Bronchial epithelial cell (primary cell): ENCODE results near the gene SLC36A1. TPM values are rescaled to one million over a fixed set of nuclear protein-coding genes. Genes with fewer than 3 reads are reported as not detected.

ENCODE experiments used
- DNase-seq: peaks from one replicate; pipeline ENCODE4 v3.0.0-alpha.2; 2010; ENCODE audit warnings: low read depth
- FAIRE-seq: peaks from 2 replicates; lab custom pipeline; 2011; peaks lifted over from hg19 to GRCh38; lab: Jason Lieb, UNC
- H3K27me3 ChIP-seq: 2 replicates; pipeline ENCODE4 v1.5.1; 2011; ENCODE audit warnings: low read length; ENCODE audit not compliant: control insufficient read depth, insufficient read depth
- H3K36me3 ChIP-seq: 2 replicates; pipeline ENCODE4 v1.5.1; 2011; ENCODE audit warnings: low read length; ENCODE audit not compliant: control insufficient read depth, insufficient read depth
- H3K4me3 ChIP-seq: 2 replicates; pipeline ENCODE4 v1.5.1; 2011; ENCODE audit warnings: mild to moderate bottlenecking, low read depth, low read length, control low read depth
- total RNA-seq: library from RNA; depleted of rRNA; stranded (reverse); fragments of >200 nt; gene quantifications from 2 replicates; pipeline ENCODE4 v1.2.1, GENCODE V29; 2014
- TF ChIP-seq, protein P1 (sequence below): IDR thresholded peaks from 2 replicates; pipeline ENCODE4 v1.5.1; 2011; ENCODE audit warnings: mild to moderate bottlenecking, moderate library complexity, low read length, control low read depth, inconsistent platforms; ENCODE audit not compliant: insufficient read depth, severe bottlenecking

The SLC36A1 gene
- total RNA-seq, 1 donor from 2014 or later, result 4.5 TPM

DNA sequence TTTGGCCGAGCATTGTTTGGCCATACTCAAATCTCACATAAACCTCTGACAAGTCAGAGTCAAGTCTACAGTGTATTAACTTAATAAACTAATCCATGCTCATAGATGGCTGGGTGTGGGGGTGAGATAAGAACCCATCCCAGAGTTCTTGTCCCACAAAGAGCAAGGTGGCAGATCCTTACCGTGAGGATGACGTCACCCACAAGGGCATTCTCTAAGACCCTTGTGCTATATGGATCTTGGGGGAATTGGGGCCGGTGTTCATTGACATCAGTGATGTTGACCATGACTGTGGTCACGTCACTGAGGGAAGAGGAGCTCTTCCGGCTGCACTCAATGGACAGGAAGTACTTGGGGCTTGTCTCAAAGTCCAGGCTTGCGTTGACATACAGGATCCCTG is 81.6 kb downstream of the SLC36A1 start:
- TF ChIP-seq, protein P1, sequence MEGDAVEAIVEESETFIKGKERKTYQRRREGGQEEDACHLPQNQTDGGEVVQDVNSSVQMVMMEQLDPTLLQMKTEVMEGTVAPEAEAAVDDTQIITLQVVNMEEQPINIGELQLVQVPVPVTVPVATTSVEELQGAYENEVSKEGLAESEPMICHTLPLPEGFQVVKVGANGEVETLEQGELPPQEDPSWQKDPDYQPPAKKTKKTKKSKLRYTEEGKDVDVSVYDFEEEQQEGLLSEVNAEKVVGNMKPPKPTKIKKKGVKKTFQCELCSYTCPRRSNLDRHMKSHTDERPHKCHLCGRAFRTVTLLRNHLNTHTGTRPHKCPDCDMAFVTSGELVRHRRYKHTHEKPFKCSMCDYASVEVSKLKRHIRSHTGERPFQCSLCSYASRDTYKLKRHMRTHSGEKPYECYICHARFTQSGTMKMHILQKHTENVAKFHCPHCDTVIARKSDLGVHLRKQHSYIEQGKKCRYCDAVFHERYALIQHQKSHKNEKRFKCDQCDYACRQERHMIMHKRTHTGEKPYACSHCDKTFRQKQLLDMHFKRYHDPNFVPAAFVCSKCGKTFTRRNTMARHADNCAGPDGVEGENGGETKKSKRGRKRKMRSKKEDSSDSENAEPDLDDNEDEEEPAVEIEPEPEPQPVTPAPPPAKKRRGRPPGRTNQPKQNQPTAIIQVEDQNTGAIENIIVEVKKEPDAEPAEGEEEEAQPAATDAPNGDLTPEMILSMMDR, result no peak
- H3K27me3 ChIP-seq, result no peaks in the 10 kb centered on the region
- no peak for DNase-seq
- peaks cover 63% of the 10 kb centered on the region for H3K36me3 ChIP-seq
- FAIRE-seq, result peak; percentile 90
- no peak overlapping the region for H3K4me3 ChIP-seq

DNA sequence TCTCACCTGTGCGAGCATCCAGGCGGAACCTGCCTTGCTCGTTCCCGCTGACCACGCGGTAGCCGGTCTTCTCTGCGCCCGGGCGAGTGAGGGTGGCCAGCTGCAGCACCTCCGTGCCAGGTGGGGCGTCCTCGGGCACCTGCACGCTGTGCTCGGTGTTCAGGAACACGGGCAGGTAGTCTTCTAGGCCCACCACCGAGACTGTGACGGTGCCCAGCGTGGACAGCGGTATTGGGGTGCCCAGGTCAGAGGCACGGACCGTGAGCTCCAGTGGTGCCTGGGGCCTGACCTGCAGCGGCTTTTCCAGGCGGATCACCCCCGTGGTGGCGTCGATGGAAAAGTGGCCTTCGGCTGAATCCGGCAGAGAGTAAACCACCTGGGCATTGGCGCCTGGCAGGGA is 84.2 kb downstream of the SLC36A1 start:
- H3K36me3 ChIP-seq, result peaks cover 68% of the 10 kb centered on the region
- no peak for FAIRE-seq
- no peak for DNase-seq
- H3K27me3 ChIP-seq, result no peaks in the 10 kb centered on the region
- no peak overlapping the region for H3K4me3 ChIP-seq
- TF ChIP-seq, protein P1, result no peak

DNA sequence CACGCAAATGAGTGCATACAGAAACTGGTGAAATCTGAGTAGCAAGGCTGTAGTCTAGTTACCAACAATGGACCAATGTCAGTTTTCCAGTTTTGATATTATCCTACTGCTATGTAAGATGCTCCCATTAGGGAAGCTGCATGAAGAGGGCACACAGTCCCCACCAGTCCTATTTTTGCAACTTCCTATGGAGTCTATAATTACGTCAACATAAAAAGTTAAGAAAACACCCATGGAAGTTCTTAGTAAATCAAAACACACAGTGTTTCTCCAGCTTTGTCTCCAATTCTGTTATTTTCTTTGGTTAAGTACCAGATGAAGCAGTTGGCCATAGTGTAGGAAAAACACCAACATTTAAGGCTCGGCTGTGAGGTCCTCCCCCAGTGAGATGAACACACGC is 85.0 kb downstream of the SLC36A1 start:
- FAIRE-seq (no peak), DNase-seq (no peak)
- Histone ChIP-seq H3K36me3 (peaks cover 63% of the 10 kb centered on the region), H3K4me3 (no peak overlapping the region), H3K27me3 (no peaks in the 10 kb centered on the region)
- TF ChIP-seq, protein P1, result no peak

DNA sequence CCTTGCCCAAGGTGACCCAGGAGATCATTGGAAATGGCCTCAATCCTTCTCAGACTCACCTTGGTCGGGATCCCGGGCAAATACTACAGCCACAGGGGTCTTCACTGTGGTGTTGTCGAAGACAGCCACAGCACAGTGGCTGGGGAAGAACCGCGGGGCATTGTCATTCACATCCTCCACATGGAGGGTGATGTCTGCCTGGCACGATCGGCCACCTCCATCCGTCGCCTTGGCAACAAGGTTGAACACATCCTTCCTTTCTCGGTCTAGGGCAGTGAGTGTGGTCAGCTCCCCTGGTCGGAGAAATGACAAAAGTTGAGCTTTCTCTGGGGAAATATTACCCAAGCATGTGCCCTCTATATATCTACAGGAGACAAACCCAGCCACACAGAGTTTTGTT is 86.9 kb downstream of the SLC36A1 start:
- Histone ChIP-seq H3K36me3 (peaks cover 57% of the 10 kb centered on the region), H3K27me3 (no peaks in the 10 kb centered on the region), H3K4me3 (no peak overlapping the region)
- TF ChIP-seq, protein P1, result no peak
- FAIRE-seq, result no peak
- DNase-seq, result no peak

DNA sequence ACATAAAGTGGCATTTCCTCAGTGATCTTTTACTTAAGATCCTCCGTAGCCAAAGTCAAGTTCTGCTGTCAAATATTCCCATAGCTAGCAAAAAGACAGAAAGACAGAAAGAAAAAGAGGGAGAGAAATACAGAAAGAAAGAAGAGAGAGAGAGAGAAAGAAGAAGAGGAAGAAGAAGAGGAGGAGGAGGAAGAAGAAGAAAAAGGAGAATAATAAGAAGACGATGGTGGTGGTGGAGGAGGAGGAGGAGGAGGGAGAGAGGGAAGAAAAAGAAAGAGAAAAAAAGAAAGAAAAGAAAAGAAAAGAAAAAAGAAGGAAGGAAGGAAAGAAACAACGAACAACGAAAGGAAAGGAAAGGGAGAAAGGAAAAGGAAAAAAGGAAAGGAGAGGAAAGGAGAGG is 89.6 kb downstream of the SLC36A1 start:
- H3K4me3 ChIP-seq, result no peak overlapping the region
- no peak for FAIRE-seq
- H3K36me3 ChIP-seq, result peaks cover 51% of the 10 kb centered on the region
- TF ChIP-seq, protein P1, result no peak
- DNase-seq, result no peak
- no peaks in the 10 kb centered on the region for H3K27me3 ChIP-seq

DNA sequence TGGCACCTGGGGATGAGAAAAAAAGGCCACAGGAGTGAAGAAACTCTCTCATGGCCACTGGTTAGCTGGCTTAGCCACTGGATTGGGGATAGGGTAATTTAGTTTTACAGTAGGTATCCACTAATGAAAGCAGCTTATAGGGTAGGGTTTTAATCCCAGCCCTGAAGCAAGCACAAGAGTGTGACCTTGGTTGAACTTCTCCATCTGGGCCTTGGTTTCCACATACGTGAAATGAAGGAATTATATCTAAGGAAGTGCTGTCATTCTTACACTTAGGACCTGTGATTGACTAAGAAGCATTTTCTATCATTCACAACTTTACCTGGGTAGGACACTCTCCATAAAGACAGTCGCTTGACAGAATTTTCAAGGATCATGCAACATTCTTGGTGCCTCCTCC is 94.2 kb downstream of the SLC36A1 start:
- Histone ChIP-seq H3K4me3 (no peak overlapping the region), H3K36me3 (peaks cover 49% of the 10 kb centered on the region), H3K27me3 (no peaks in the 10 kb centered on the region)
- no peak for DNase-seq
- TF ChIP-seq, protein P1, result no peak
- no peak for FAIRE-seq
